AG04449 (cell line): ENCODE results near the gene IL22.

Experiments
- CTCF ChIA-PET: fragments of 350-600 bp; formaldehyde crosslinking; extraction: SDS; loops from one replicate; lab custom pipeline; 2021; ENCODE audit warnings: antibody characterized with exemption; lab: Yijun Ruan, JAX
- POLR2A ChIA-PET: fragments of 400-600, 350-600 bp; formaldehyde crosslinking; extraction: SDS; loops from one replicate; lab custom pipeline; 2020; ENCODE audit warnings: antibody characterized with exemption, inconsistent platforms; lab: Yijun Ruan, JAX
- DNase-seq: peaks from one replicate; pipeline ENCODE4 v3.0.0-alpha.2; 2010; ENCODE audit warnings: low read depth, low spot score
- H3K4me3 ChIP-seq: 2 replicates; pipeline ENCODE4 v1.5.1; 2011; ENCODE audit warnings: low read depth, mild to moderate bottlenecking, control low read depth, low read length
- TF ChIP-seq, protein P1 (sequence below): IDR thresholded peaks from one replicate; pipeline ENCODE4 v1.5.1; 2011; ENCODE audit warnings: mild to moderate bottlenecking, moderate library complexity, low read length, control low read depth, inconsistent platforms; ENCODE audit not compliant: insufficient read depth; ENCODE audit errors: missing control alignments

The IL22 gene

DNA sequence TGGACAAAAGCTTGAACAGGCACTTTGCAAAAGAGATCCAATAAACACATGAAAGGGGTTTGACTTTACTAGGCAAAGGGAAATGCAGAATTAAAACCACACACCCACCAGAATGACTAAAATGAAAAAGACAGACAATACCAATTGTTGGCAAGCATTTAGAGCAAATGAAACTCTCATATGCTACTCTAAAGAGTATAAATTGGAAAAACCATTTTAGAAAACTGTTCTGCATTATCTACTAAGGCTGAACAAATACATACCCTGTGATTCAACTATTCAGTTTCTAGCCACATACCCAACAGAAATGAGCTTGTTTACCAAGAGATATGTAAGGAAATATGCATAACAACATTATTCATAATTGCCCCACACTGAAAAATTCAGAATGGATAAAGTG, 8.5 kb upstream of the IL22 start:
- H3K4me3 ChIP-seq = no peak overlapping the region
- ChIA-PET CTCF (interaction anchor here (0.9 to 1.5 kb wide), 4 partner anchors 11 to 39 kb away, joined by 3 to 15 read pairs (median 3); no protein-coding TSS in a partner anchor), POLR2A (no interaction called here)
- no peak for DNase-seq
- TF ChIP-seq, protein P1, sequence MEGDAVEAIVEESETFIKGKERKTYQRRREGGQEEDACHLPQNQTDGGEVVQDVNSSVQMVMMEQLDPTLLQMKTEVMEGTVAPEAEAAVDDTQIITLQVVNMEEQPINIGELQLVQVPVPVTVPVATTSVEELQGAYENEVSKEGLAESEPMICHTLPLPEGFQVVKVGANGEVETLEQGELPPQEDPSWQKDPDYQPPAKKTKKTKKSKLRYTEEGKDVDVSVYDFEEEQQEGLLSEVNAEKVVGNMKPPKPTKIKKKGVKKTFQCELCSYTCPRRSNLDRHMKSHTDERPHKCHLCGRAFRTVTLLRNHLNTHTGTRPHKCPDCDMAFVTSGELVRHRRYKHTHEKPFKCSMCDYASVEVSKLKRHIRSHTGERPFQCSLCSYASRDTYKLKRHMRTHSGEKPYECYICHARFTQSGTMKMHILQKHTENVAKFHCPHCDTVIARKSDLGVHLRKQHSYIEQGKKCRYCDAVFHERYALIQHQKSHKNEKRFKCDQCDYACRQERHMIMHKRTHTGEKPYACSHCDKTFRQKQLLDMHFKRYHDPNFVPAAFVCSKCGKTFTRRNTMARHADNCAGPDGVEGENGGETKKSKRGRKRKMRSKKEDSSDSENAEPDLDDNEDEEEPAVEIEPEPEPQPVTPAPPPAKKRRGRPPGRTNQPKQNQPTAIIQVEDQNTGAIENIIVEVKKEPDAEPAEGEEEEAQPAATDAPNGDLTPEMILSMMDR = no peak

DNA sequence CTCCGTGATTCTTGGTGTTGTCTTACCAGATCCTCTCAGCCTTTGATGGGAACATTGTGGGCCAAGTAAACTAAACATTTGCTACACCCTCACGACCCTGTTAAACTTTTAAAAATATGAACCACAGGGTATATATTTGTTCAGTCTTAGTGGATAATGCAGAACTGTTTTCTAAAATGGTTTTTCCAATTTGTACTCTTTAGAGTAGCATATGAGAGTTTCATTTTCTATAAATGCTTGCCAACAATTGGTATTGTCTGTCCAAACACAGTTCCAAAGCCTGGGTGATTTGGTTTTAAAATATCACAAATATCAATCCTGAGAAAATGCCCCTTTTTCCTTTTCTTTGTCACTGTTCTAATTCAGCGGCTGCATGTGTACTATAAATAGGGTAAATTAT, 6.7 kb upstream of the IL22 start:
- ChIA-PET POLR2A (no interaction called here), CTCF (no interaction called here)
- TF ChIP-seq, protein P1 = no peak
- DNase-seq = no peak
- no peak overlapping the region for H3K4me3 ChIP-seq

DNA sequence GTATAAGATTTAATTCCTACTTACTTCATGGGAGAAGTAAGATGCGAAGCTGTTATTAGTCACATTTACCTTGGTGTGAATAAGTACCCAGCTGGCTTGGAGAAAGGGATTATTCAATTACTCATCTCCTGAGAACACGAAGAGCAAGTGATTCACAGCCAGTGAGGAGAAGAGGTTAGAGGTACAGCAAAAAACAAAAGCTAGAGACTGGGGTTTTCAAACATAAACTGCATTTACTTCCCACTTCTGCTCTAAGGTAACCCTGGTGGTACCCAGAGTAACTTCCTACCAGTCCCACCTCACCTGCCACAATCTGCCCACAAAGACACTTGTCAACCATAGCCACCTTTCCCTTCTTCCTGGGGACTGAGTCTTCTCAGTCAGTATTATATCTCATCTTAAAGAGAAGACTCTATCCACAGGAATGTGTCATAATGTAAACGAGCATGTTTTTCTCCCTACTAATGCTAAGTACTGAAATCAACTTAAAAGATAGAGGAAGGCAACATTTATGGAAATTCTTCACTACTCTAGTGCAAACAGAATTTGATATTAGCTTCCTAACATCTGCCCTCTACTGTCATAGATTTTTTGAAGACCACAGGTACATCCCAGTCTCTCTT, 6.0 kb upstream of the IL22 start:
- CTCF ChIA-PET = interaction anchor here (1.0 to 1.4 kb wide), 3 partner anchors 12 to 57 kb away, joined by 3 to 5 read pairs (median 4); no protein-coding TSS in a partner anchor
- peak; percentile 81 for DNase-seq
- POLR2A ChIA-PET = interaction anchor here (0.7 kb wide), 1 partner anchor 14 kb away, joined by 4 read pairs; no protein-coding TSS in a partner anchor
- TF ChIP-seq, protein P1 = no peak
- no peak overlapping the region for H3K4me3 ChIP-seq

DNA sequence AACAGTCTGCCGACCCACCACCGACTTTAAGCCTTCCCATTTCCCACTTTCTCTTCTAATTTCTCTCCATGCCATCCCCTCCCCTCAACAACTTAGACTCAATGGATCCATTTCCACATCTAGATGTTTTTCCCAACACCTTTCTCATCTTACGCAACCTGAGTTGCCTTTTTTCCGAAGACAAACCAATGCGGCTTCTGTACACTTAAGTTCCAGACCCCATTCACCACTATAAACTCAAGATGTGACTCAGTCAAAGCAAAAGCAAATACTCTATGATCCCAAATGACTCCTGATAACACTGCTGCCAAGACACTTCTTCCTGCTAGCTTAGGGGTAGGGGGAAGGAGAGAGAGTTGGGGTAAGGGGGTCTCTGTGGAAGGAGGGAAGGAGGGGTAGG, 1.3 kb downstream of the IL22 start:
- CTCF ChIA-PET = no interaction called here
- H3K4me3 ChIP-seq = no peak overlapping the region
- TF ChIP-seq, protein P1 = no peak
- no peak for DNase-seq
- POLR2A ChIA-PET = no interaction called here

DNA sequence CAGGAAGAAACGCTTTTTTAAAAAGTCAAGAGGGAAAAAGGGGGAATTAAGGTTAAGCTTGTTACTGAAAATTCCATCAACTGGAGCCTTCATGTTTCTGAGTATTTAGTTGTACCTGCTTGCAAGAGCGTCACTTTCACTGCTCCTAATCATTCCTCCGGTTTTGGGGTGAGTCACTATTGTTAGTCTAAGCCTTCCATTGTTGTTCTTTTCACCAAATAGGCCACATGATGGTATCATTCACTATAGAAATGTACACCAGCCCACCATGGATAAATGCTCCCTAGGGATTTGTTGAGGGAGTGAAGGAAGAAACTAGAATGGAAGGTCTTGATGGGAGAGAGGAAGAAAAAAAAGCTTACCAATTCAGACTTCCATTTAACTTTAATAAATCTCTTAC, 3.0 kb downstream of the IL22 start:
- H3K4me3 ChIP-seq = no peak overlapping the region
- ChIA-PET CTCF (interaction anchor here (1.1 to 1.8 kb wide), 2 partner anchors 11 to 27 kb away, joined by 3 to 5 read pairs; no protein-coding TSS in a partner anchor), POLR2A (no interaction called here)
- no peak for DNase-seq
- TF ChIP-seq, protein P1 = no peak

DNA sequence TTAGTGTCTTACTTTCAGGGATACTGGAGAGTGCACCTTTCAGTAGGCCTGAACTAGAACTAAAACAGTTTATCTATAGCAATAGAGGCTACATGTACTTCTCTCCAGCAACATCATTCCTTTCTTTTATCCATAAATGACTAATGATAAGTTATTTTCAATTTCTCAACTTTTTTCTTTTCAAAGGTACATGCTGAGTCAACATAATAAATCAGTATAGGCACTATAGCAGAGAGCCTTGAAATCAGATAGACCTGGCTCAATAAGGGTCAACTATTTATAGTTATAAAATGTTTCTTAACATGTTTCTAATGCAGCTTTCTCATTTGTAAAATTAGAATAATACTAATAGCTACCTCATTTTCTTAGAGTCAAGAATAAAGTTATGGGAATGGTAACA, 5.6 kb downstream of the IL22 start:
- TF ChIP-seq, protein P1 = no peak
- ChIA-PET CTCF (interaction anchor here (0.8 to 2.0 kb wide), 5 partner anchors 14 to 80 kb away, joined by 3 to 7 read pairs (median 3); no protein-coding TSS in a partner anchor), POLR2A (no interaction called here)
- DNase-seq = no peak
- H3K4me3 ChIP-seq = no peak overlapping the region
